ENCODE data around the gene LPGAT1.

DNA sequence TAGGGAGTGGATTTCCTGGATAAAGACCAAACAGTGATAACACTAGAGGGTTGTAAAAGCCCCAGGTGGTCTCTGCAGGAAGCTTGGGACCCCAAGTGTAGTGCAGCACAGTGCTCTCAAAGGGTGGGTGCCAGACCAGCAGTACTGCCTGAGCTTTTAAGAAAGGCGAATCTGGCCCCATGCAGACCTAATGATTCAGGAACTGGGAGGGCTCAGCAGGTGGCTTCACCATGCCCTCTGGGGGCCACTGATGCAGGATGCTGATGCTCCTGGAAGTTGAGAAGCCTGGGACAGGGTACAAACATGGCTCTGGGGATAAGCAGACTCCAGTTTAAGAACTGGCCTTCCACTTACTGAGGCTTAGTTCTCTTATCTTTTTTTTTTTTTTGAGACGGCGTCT is 126.0 kb downstream of the LPGAT1 start:
- TF ChIP-seq, protein P1, sequence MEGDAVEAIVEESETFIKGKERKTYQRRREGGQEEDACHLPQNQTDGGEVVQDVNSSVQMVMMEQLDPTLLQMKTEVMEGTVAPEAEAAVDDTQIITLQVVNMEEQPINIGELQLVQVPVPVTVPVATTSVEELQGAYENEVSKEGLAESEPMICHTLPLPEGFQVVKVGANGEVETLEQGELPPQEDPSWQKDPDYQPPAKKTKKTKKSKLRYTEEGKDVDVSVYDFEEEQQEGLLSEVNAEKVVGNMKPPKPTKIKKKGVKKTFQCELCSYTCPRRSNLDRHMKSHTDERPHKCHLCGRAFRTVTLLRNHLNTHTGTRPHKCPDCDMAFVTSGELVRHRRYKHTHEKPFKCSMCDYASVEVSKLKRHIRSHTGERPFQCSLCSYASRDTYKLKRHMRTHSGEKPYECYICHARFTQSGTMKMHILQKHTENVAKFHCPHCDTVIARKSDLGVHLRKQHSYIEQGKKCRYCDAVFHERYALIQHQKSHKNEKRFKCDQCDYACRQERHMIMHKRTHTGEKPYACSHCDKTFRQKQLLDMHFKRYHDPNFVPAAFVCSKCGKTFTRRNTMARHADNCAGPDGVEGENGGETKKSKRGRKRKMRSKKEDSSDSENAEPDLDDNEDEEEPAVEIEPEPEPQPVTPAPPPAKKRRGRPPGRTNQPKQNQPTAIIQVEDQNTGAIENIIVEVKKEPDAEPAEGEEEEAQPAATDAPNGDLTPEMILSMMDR (IDR thresholded peaks at IDR 0.05): no peak
- TF ChIP-seq POLR2A (IDR thresholded peaks at IDR 0.05): no peak
